Fibroblast of gingiva (primary cell): ENCODE measurements around the gene FRK.
"Not testable (repeated sequence)": the region's sequence is repeated elsewhere in the genome, so short reads cannot be mapped to it uniquely, and the experiment has no call there.

Source experiments
- DNase-seq: peaks from one replicate; pipeline ENCODE4 v3.0.0-alpha.2; 2011; ENCODE audit warnings: low read depth

Gene FRK

GRCh38 chr6:116060572-116061283 is at the start of gene FRK:
TSS of gene FRK (minus strand) at chr6:116060891. CDS start at chr6:116060311, 580 bp downstream.
- peak; percentile 18 for DNase-seq

GRCh38 chr6:116108836-116109235 is 48.1 kb upstream of the FRK start:
- DNase-seq: no peak

GRCh38 chr6:116106146-116106545 is 45.5 kb upstream of the FRK start:
- peak; percentile 38 for DNase-seq

- DNase-seq: no peak
Measured at GRCh38 chr6:116105247-116105646, 44.6 kb upstream of the FRK start.

GRCh38 chr6:116104636-116105035 is 43.9 kb upstream of the FRK start:
- no peak for DNase-seq

- no peak for DNase-seq
Measured at GRCh38 chr6:116102873-116103272, 42.2 kb upstream of the FRK start.

GRCh38 chr6:116101790-116102189 is 41.1 kb upstream of the FRK start:
- no peak for DNase-seq

- no peak for DNase-seq
Measured at GRCh38 chr6:116101302-116101718, 40.6 kb upstream of the FRK start.

- peak; percentile 66 for DNase-seq
Measured at GRCh38 chr6:116100419-116101301, 40.0 kb upstream of the FRK start, which contains the start of gene NT5DC1. TSS of gene NT5DC1 (plus strand) at chr6:116100853. CDS start at chr6:116100931, 78 bp downstream.

- DNase-seq: no peak
Measured at GRCh38 chr6:116099036-116099435, 38.3 kb upstream of the FRK start.

GRCh38 chr6:116096979-116097816 is 36.5 kb upstream of the FRK start:
- peak; percentile 13 for DNase-seq

- DNase-seq: not testable (repeated sequence)
Measured at GRCh38 chr6:116096048-116096759, 35.5 kb upstream of the FRK start.

- DNase-seq: no peak
Measured at GRCh38 chr6:116094041-116094440, 33.4 kb upstream of the FRK start.

- no peak for DNase-seq
Measured at GRCh38 chr6:116090251-116090650, 29.6 kb upstream of the FRK start.

GRCh38 chr6:116088946-116089345 is 28.3 kb upstream of the FRK start:
- DNase-seq: no peak

GRCh38 chr6:116087437-116088027 is 26.8 kb upstream of the FRK start:
- DNase-seq: peak; percentile 61

GRCh38 chr6:116084284-116084683 is 23.6 kb upstream of the FRK start:
- no peak for DNase-seq

- no peak for DNase-seq
Measured at GRCh38 chr6:116083052-116083451, 22.4 kb upstream of the FRK start.

- DNase-seq: no peak
Measured at GRCh38 chr6:116078945-116079344, 18.3 kb upstream of the FRK start.

GRCh38 chr6:116078522-116078921 is 17.8 kb upstream of the FRK start:
- DNase-seq: no peak

- no peak for DNase-seq
Measured at GRCh38 chr6:116074732-116075390, 14.2 kb upstream of the FRK start.
